Bronchial epithelial cell (primary cell): ENCODE measurements around the gene MYOD1. TPM values are rescaled to one million over a fixed set of nuclear protein-coding genes. Genes with fewer than 3 reads are reported as not detected.
A peak's percentile ranks its signal among the peaks of the same experiment; 100 is the strongest.

Experiments used
- DNase-seq: peaks from one replicate; pipeline ENCODE4 v3.0.0-alpha.2; 2010; ENCODE audit warnings: low read depth
- FAIRE-seq: peaks from 2 replicates; lab custom pipeline; 2011; peaks lifted over from hg19 to GRCh38; lab: Jason Lieb, UNC
- H3K27me3 ChIP-seq: 2 replicates; pipeline ENCODE4 v1.5.1; 2011; ENCODE audit warnings: low read length; ENCODE audit not compliant: control insufficient read depth, insufficient read depth
- H3K36me3 ChIP-seq: 2 replicates; pipeline ENCODE4 v1.5.1; 2011; ENCODE audit warnings: low read length; ENCODE audit not compliant: control insufficient read depth, insufficient read depth
- H3K4me3 ChIP-seq: 2 replicates; pipeline ENCODE4 v1.5.1; 2011; ENCODE audit warnings: mild to moderate bottlenecking, low read depth, low read length, control low read depth
- total RNA-seq: library from RNA; depleted of rRNA; stranded (reverse); fragments of >200 nt; gene quantifications from 2 replicates; pipeline ENCODE4 v1.2.1, GENCODE V29; 2014
- TF ChIP-seq, protein P1 (sequence below): IDR thresholded peaks from 2 replicates; pipeline ENCODE4 v1.5.1; 2011; ENCODE audit warnings: mild to moderate bottlenecking, moderate library complexity, low read length, control low read depth, inconsistent platforms; ENCODE audit not compliant: insufficient read depth, severe bottlenecking

MYOD1 gene
- total RNA-seq, 1 donor from 2014 or later = not detected

- TF ChIP-seq, protein P1, sequence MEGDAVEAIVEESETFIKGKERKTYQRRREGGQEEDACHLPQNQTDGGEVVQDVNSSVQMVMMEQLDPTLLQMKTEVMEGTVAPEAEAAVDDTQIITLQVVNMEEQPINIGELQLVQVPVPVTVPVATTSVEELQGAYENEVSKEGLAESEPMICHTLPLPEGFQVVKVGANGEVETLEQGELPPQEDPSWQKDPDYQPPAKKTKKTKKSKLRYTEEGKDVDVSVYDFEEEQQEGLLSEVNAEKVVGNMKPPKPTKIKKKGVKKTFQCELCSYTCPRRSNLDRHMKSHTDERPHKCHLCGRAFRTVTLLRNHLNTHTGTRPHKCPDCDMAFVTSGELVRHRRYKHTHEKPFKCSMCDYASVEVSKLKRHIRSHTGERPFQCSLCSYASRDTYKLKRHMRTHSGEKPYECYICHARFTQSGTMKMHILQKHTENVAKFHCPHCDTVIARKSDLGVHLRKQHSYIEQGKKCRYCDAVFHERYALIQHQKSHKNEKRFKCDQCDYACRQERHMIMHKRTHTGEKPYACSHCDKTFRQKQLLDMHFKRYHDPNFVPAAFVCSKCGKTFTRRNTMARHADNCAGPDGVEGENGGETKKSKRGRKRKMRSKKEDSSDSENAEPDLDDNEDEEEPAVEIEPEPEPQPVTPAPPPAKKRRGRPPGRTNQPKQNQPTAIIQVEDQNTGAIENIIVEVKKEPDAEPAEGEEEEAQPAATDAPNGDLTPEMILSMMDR = peak; percentile 67
- DNase-seq (peak; percentile 17), FAIRE-seq (no peak)
These were observed 2.8 kb downstream of the MYOD1 start for GRCh38 chr11:17722000-17722643.

GRCh38 chr11:17724020-17724908 is 4.9 kb downstream of the MYOD1 start:
- FAIRE-seq = no peak
- peaks cover 42% of the 10 kb centered on the region for H3K27me3 ChIP-seq
- TF ChIP-seq, protein P1 = no peak
- DNase-seq = no peak
- H3K4me3 ChIP-seq = no peak overlapping the region
- H3K36me3 ChIP-seq = no peaks in the 10 kb centered on the region

More at GRCh38 chr11:17722000-17722643, 2.8 kb downstream of the MYOD1 start:
- Histone ChIP-seq H3K27me3 (peaks cover 57% of the 10 kb centered on the region), H3K36me3 (no peaks in the 10 kb centered on the region), H3K4me3 (no peak overlapping the region)

- DNase-seq = no peak
- no peak overlapping the region for H3K4me3 ChIP-seq
- no peaks in the 10 kb centered on the region for H3K36me3 ChIP-seq
- H3K27me3 ChIP-seq = peaks cover 35% of the 10 kb centered on the region
- FAIRE-seq = no peak
- TF ChIP-seq, protein P1 = no peak
These were observed 5.8 kb downstream of the MYOD1 start for GRCh38 chr11:17725174-17725573.

GRCh38 chr11:17730137-17730536 is 10.8 kb downstream of the MYOD1 start:
- Histone ChIP-seq H3K36me3 (no peaks in the 10 kb centered on the region), H3K27me3 (peaks cover 17% of the 10 kb centered on the region), H3K4me3 (no peak overlapping the region)
- no peak for DNase-seq
- TF ChIP-seq, protein P1 = no peak
- no peak for FAIRE-seq

GRCh38 chr11:17730608-17731462 is 11.5 kb downstream of the MYOD1 start:
- TF ChIP-seq, protein P1 = peak; percentile 95
- FAIRE-seq = no peak
- no peak overlapping the region for H3K4me3 ChIP-seq
- H3K27me3 ChIP-seq = peaks cover 19% of the 10 kb centered on the region
- peak; percentile 69 for DNase-seq
- no peaks in the 10 kb centered on the region for H3K36me3 ChIP-seq
